ENCODE results near the gene EDIL3.

EDIL3 gene, protein sequence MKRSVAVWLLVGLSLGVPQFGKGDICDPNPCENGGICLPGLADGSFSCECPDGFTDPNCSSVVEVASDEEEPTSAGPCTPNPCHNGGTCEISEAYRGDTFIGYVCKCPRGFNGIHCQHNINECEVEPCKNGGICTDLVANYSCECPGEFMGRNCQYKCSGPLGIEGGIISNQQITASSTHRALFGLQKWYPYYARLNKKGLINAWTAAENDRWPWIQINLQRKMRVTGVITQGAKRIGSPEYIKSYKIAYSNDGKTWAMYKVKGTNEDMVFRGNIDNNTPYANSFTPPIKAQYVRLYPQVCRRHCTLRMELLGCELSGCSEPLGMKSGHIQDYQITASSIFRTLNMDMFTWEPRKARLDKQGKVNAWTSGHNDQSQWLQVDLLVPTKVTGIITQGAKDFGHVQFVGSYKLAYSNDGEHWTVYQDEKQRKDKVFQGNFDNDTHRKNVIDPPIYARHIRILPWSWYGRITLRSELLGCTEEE

DNA sequence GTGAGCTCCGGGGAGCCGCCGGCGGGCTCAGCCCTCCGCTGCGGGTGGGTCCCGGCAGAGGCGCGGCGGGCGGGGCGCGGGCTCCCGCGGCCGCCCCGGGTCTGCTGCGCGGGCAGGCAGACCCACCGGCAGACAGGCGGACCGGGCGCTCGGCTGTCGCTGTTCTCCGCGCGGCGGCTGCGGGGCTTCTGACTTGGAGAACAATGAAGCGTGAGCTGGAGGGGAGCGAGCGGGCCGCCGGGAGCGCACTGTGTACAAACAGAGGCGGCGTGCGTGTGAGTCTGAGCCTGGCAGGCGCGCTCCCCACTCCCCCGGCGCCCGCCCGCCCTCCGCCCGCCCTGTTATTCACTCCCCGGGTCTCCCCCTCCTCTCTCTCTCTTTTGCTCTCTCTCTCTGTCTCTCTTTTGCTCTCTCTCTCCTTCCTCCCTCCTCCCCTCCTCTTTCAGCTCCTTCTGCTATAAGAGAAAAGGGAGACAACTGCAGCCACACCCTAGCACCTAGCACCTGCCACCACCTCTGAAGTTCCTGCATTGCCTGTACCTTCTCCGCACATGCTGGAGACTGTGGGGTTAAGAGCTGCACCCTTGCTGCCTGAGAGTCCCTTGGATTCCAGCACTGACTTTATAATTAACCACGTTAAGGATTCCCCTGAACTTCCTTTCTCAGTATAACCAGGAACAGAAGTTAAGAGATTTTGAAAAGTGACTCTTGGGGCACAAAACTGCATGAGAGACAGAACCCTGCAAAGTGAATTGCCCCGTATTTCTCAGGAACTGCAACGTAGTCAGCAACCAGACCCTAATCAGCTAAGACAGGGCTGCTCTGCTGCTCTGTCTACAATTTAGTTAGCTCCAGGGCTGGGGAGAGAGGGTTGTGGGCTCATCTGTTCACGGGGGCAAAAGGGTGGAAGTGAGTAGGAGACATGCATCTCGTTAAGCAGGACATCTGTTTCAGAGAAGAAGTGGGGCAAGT, at the start of gene EDIL3:
Gene EDIL3, minus strand, starts transcription at position 277 of the 972 bp plus-strand sequence. CDS start 506 bp downstream, outside the sequence.
- no peak for DNase-seq

DNA sequence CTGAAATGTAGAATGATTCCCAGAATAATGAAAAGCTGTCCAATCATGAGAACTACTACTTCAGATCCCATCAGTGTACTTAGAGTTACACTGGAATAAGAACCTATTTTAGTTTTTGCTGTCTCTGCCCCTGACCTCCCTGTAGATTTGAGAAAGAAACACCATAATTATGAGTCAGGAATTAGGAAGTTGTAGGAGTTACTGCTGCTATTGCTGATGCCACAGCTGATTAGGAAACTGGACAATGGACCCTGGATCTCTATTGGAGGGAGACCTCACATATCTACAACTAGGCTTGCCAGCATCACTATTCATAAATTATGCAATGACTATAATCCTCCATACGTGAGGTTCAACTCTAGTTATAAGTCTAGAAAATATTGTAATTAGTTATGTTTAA, 48.8 kb upstream of the EDIL3 start:
- no peak for DNase-seq

DNA sequence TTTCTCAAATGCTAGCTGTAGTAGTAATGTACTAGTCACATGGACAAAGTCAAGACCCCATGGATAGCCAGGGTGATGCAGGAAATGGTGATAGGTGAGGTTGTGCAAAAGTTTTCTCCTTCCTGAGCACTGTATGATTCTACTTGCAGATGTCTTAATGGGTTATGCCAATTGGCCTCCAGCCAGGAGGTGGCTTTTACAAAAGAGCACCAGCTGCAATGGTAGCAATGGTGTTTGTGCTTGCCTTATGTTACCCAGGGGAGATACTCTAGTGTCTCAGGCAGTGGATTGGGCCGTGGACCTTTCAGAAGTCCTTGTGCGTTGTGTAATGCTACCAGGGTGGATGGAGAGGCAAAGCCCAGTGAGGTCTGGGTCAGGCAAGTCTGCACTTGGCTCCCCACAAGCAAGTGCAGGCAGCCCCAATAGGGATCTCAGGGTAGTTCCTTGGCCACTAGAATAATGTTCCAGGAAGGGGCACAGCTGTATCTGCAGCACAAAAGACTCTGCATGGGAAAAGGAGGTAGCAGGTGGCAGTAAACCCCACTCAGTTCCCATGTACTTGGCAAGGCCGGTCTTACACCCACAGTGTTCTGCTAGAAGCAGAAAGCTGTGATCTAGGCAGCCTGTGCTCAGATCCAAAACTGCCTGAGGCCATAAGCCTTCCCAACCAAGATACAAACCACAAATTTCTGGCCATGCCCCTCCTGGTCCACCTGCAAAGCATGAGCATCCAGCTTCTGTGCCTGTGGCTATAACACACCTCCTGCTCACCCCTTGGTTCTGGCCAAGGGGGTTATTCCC, 46.4 kb upstream of the EDIL3 start:
- DNase-seq, result no peak

DNA sequence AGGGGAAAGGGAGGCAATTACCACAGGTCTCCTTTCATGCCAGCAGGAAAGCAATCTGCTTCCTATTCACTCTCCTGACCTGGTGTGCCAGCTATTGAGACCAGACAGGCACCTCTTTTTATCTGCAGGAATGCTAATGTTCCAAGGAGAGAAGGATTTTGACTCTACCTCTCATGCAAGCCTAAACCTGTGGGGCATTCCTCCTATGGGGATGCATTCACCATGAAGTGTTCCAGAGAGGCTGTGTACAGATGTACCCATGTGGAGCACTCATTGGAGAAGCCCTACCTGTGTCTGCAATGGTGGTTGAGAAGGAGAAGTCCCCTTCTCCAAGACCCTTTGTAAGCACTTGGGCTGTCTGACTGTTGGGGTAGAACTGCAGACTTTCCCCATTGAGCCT, 45.4 kb upstream of the EDIL3 start:
- no peak for DNase-seq

DNA sequence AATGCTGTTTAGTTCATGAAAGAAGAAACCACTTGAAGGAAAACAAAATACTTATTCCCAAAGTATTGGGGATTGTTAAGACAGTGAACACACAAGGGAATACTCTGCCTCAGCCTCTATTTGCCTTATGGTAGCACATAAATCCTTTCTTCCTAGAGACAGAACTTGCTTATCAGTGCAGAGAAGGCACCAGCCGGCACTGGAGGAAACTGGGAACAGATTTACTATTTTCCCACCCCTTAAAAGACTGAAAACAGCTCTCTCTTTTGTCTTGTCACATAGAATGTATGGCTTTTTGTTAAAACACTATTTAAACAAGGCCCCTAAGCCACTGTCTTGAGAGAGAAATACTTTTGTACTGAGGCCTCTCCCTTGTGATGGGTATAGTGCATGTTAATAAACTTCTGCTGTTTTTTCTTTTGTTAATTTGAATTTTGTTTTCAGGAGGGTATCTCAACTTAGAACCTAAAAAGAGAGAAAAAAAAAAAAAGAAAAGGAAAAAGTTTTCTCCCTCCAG, 40.7 kb upstream of the EDIL3 start:
- no peak for DNase-seq

DNA sequence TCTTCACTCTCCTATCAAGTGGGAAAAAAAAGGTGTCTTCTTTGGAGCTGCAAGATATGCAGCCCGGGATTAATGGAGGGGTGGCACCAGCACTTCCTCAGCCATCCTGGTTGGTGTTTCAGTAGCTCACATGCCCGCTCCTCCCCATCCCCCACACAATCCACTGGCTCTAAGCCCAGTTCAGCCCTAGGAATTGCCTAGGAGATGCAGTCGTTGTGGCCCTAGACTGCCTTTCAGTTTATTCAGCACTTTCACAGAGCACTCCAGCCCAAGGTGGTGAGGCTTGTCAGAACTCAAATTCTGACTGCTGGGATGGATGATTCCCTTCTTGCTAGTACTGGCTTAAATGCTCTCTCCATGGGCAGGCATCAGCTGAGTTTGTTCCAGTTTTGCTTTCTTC, 35.1 kb upstream of the EDIL3 start:
- DNase-seq, result no peak

DNA sequence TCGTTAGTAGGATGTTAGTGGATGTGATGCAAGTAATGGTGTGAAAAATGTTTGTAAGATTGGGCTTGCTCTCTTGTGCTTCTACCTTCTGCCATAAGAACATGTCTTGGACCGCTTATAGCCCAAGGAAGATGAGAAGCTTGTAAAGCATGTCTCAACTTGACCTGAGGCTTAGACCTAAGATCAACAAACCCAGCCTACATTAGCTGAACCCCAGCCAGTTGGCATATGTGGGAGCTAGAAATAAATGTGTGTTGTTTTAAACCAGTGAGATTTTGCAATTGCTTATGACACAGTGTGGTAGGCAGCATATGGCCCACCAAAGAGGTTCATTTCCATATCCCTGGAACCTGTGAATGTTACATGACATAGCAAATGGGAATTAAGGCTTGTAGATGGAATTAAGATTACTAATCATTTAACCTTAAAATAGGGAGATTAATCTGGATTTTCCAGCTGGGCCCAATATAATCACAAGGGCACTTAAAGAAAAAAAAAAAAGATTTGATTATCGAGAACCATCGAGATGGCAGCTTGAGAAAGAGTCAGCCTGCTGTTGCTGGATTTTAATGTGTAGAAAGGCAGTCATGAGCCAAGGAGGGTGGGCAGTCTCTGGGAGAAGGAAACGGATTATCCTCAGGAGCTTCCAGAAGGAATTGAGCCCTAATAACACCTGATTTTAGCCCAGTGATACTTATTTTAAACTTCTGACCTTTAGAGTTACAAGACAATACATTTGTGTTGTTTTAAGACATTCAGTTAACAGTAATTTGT, 27.3 kb upstream of the EDIL3 start:
- DNase-seq, result no peak

DNA sequence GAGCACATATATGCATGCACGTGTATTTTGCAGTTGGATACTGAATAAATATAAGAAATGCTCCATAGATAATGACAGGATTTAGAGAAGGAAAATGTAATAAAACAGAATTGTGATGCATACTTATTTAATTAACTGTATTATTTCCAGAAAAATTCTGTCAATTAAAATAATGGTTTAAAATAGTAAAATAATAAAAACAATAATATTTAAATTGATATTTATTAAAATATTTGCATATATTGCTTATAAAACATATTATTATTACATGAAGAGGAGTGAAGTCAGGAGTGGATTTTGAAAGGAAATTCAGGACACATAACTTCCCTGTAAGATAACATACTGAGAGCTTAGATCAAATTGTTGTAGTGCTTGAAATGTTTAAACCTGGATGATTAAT, 21.4 kb upstream of the EDIL3 start:
- no peak for DNase-seq

DNA sequence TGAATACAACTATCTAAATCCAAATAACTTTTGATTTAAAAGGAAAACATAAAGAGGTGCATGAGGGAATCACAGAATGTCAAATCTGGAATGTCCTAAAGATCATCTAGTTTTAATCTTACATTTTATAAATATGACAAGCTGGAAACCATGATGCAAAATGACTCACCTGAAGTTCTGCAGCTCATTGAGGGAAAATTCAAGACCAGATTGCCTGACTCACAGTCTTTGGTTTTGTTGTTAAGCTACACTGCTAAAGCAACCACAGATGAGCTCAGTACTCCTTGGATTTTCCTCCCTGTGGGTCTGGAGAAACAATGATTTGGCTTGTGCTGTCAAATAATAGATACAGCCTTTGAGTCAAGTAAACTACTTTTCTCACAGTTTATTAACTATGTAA, 19.1 kb upstream of the EDIL3 start:
- DNase-seq, result no peak

DNA sequence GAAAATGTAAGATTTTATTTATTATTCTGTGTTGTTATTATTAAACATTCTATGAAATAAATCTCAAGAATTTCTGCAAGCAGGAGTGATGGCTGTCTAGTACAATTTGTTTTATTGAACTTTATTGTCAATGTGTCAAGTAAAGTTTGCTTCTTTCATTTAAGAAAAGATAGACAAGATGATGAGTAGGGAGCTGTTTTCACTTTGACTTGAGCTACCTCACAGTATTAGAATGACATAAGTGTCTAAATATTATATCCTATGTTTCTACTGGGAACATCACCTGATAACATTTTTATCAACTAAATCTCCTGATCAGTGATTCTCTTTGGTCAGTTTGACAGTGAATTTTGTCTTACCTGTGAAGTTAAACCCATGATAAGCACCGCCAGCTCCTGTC, 12.7 kb upstream of the EDIL3 start:
- DNase-seq, result no peak

DNA sequence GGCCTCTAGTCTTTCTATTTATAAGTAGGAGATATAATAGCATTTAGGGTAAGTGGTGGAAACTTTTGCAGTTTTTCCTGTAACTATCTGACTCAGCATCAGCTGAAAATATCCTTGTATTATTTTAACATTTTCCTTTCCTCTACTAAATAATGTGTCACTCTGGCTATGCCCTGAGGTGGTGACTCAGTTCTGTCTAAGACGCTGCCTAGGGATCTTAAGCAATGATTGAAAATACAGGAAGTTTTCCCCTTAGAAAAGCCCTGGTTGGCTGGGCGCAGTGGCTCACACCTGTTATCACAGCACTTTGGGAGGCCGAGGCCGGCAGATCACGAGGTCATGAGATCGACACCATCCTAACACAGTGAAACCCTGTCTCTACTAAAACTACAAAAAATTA, 9.3 kb upstream of the EDIL3 start:
- DNase-seq, result no peak

DNA sequence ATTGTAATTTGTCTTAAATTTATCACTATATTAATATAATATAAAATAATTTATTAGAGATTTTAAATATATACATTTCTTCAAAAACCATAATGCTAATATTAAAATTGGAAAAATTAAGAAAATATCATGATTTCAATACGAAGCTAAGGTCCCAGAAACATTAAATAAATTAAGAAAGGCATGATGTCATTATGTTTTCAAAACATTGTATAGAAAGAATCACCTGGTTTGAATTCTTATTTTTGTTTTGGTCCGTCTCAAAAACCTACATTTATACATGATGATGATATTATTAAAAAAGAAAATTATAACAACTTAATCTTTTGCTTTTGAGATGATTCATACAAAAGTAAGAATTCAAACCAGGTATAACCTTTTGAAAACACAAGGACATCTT, 8.2 kb upstream of the EDIL3 start:
- DNase-seq, result no peak

DNA sequence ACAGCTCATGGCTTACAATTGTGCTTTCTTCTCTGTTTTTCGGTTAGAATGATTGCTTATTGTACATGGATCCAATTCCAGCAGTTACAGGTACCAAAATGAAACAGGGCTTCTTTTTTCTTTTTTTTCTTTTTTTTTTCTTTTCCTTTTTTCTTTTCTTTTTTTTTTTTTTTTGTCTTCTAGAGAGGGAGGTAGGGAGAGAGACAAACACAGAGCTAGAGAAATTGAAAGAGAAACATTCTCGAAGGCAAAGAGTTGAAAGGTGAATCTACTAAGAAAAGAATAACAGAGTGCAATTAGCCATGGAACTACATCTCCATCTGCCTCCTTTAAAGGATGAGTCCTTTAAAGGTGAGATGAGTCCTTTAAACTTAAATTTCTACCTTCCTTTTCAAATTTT, 1.0 kb upstream of the EDIL3 start:
- no peak for DNase-seq

DNA sequence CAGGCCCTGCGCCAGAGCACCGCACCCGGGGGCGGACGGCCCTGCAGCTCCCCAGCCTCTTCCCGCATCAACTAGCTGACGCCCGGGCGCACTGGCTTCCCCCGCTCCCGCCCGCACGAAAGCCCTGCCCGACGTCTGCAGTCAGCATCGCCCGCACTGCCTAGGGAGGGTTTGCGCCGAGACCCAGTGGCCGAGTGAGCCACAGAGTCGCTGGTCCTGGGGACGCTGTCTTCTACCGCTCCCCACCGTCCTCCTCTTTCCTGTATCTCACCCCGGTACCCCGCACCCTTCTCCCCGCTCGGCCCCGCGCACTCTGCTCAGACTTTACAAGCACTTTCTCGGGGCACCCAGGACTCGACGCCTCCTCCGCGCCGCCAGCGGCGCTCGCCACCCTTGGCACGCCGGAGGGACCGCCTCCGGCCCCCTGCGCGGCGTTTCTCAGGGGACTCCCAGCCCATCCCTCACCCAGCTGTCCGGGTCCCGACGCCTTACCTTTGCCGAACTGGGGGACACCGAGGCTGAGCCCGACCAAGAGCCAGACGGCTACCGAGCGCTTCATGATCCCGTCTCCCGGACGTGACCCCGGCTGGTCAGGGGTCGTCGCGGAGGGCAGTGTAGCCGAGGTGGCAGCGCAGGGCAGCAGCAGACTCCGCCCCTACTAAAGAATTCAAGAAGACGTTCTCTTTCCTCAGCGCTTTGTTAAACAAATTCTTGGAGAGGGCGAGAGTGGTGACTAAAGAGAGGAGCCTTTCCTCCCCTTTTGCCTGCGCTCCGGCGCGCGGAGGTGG, 670 bp downstream of the EDIL3 start:
- DNase-seq, result no peak

DNA sequence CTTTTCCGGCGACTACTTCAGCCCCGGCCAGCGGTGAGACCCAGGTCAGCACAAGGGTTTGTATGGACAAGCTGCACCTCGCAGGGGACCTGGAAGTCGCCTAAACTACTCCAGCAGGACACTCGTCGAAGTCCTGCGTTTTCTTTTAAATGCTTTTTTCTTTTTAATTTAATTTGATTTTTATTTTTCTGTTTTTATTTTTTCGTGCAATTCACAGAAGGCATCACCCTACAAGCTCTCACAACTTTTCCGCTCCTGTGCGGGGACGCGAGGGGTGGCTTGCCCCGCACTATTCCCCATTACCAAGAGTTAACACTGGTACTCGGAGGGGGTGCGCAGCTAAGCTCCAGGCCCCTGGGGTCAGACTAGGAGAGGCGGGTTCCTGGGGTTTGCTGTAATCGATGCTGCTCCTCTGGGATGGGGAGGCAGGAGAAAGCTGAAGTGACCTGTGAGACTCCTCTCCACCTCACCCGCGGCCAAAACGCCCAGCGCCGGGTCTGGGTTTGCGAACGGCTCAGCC, 1.3 kb downstream of the EDIL3 start:
- no peak for DNase-seq

DNA sequence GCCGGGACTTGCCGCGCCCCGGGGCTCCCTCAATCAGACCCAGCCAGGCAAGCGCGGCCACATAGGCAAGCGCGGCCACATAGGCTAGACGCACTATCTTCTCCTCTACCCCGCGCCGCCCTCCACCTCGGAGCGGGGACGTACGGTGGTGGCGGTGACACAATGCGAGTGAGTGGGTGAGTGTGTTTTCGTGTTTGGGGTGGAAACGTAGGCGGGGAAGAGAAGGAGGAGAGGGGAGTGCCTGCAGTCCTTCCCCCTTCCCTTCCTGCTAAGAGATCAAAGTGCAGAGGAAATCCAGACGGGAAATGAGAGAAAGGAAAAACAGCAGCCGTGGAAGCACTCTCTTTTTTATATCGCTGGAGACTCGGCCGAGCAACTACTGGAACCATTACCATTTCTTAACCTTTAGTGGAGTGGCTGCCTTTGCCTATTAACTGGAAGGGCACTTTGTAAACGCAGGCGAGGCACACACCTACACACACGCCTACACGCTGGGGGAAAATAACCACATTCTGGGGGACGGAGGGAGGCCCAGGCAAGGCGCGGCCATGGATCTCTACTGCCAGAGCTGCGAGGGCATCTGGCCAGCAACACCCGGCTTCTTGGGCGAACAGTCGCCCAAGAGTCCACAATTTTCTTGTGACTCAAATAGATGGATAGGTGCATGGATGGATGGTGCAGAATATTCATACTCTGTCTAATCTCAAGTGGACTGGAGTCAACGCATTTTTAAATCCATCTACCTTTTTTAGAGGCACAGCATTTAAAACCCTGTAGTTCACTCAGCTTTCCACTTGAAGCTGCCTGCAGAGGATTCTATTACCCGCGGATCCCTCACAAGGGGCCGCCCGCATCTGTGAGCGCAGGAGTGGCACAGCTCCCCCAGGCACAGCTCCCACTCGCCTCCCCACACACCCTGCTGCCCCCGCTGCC, 2.1 kb downstream of the EDIL3 start:
- no peak for DNase-seq

DNA sequence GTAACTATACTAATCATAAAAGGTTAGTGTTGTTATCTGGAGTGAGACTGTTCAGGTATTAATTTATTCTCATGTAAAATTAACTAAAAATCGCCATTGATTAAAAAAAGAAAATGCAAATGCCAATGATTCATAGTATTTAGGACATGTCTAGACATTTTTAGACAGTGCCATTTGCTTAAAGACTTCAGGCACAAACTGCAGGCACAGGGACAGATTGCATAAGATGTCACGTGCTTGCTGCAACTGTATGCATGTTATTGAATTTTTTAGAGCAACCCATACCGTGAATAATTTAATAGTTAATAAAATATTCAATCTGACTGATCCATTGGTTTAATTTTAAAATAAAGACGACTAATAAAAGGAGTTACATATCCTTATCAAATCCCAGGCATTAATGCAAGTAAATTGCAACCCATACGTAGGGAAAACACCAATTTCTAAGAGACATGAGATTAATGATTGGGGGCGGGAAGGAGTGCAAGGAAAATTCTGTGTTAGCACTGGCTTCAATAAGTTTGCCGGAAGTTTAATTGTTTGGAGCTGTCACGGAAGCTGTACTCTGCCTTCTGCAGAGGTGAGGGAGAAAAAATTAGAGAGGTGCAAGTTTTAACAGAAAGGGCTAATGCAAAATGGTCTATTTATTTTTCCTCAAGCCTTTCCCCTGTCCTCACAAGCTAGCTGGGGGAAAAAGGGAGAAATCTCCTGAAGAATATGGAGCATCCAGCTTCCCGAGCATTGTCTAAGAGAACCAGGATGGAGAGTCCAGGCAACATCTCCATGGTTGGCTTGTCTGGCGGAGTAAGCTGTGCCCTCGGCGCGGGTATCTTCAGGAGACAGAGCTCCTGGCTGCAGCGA, 2.9 kb downstream of the EDIL3 start:
- DNase-seq, result no peak

DNA sequence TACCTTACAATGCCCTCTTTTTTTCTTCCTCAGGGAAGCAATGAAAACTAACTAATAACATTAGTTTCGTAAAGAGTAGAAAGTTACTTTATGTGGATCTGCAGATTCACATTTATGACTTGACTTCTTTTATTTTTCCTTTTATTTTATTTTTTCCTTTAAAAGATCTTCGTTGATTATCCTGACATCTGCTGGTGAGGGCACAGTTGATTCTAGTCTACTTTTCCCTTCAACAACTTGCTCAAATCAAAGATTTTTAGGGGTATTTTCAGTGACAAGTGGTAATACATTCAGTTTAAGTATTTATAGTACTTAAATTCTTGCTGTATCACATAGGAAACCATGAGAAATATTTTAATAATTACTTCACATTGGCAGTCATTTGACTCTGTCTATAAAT, 4.9 kb downstream of the EDIL3 start:
- DNase-seq, result no peak

DNA sequence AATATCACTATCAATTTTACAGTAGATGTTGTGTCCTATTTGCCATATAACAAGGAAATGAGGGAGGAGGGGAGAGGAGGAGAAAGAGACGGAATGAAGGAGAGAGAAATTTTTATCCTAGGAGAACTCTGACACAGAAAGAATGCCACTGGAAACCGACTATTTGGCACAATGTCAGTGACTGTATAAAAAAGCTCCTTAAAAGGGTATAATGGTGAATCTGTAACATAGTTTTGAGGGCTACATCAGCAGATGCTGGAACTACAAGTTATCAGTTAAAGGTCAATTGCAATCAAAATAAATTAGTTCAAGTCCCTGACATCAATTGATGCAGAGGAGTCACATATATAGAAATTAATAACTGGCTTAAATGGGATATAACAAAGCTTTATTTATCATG, 5.7 kb downstream of the EDIL3 start:
- no peak for DNase-seq

Data from stimulated activated CD4-positive, alpha-beta T cell treated with anti-CD3 and anti-CD28 coated beads, Interleukin-2, amount 100 ng/mL, for 48 hours (primary cell).